CD4-positive, alpha-beta T cell treated with Interleukin-4 for 1 hour (primary cell): ENCODE measurements around the gene TWSG1.
"Not testable (repeated sequence)": the region's sequence is repeated elsewhere in the genome, so short reads cannot be mapped to it uniquely, and the experiment has no call there.

Source experiments
- DNase-seq, 2 donors: peaks; one replicate each; pipeline ENCODE4 v3.0.0-alpha.2; 2020 to 2022

Gene TWSG1

DNA sequence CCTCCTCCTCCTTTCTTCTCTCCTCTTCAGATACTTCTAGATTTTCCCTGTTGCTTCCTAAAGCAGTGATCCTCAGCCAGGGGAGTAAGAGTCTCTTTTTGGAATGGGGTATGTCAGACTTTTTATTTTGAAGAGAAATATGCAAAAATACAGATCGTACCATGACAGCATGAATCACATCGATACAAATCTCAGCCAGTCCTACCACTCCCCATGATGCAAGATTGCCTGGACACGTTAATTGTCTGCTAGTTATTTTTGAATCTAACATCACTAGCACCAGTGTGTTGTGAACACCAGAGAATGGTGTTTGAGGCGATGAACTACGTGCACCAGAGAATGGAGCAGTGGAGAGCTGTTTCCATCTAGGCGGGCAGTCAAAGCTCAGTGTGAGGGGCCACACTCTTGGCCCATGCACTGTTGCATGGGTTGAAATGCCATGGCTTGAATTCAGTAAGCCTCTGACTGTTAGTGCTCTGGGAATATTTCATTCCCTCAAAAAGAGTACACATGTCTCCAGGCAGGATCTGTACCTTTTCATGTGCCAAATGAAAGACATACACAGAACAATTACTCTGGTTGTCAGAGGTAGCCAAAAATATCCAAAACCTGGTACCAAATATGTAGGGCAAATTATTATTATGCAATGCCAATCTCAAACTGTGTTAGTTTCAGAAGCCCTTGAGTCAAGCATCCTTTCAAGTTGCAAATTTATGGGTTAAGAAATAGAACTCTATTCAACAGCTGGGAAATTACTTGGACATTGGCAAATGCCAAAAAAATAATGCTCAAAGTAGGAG lies 94.5 kb downstream of the TWSG1 start:
- no peak for DNase-seq

DNA sequence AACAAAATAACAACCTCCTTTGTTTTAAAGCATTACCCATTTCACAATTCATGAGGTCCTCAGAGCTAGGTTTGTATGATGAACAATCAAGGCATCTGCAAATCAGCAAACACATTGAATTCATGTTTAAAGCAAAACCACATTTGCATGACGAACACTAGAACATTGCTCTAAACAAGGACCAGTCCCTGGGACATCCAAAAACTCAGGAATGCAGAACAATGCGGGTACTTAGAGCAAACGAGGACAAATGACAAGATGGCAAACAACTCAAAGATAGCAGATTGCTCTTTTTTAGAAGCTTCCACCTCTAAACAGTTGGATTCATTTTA lies 95.1 kb downstream of the TWSG1 start:
- DNase-seq = no peak

DNA sequence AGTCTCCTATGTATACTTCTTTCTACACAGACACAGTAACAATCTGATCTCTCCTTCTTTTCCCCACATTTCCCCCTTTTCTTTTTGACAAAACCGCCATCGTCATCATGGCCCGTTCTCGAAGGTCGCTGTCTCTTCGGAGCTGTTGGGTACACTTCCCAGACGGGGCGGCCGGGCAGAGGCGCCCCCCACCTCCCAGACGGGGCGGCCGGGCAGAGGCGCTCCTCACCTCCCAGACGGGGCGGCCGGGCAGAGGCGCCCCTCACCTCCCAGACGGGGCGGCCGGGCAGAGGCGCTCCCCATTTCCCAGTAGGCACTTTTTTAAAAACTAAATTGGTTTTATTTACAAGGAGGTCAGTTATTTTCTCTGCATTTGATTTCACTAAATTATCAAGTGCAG lies 95.7 kb downstream of the TWSG1 start:
- not testable (repeated sequence) for DNase-seq

DNA sequence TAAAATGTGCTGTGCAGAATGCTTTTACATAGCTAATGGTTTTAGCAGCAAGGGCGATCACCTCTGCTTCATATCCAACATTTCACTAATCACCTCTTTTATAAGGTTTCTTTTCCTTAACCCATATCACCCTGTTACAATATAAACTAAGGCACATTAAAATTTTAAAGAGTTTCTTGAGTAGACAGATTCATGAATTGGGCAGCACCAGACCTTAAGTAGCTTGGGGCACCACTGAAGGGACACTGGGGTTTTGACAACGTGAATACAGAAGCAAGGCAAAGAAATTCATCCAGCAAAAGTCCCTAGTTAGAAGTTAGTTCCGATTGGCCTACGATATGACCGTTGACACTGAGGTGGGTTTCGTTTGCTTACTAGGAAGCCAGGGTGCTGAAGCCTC lies 96.7 kb downstream of the TWSG1 start:
- no peak for DNase-seq

DNA sequence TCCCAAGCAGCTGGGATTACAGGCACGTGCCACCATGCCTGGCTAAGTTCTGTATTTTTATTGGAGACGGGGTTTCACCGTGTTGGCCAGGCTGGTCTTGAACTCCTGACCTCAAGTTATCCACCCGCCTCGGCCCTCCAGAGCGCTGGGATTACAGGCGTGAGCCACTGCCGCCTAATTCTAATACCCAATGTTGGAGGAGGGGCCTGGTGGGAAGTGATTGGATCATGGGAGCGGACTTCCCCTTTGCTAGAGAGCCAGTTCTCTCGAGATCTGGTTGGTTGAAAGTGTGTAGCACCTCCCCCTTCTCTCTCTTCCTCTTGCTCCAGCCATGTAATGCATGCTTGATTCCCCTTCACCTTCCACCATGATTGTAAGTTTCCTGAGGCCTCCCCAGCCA lies 98.5 kb downstream of the TWSG1 start:
- DNase-seq = not testable (repeated sequence)

DNA sequence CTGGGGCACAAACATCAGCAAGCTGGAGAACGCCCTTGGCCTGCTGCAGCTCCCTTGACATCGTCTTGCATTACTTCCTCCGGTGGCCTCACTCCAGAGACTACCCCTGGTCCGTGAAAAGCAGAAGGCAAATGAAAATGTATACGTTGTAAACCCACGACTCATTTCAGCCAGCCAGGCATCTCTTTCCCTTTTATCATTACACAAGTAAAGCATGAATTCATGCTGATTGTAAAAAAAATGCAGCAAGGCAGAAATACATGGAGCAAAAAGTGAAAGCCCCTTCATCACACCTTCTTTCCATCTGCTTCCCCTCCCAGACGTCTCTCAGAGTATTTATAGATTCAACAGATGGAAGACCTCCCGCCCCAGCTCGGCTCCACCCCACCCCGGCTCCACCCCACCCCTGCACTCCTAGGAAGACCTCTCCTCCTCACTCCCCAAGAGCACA lies 99.1 kb downstream of the TWSG1 start:
- no peak for DNase-seq

DNA sequence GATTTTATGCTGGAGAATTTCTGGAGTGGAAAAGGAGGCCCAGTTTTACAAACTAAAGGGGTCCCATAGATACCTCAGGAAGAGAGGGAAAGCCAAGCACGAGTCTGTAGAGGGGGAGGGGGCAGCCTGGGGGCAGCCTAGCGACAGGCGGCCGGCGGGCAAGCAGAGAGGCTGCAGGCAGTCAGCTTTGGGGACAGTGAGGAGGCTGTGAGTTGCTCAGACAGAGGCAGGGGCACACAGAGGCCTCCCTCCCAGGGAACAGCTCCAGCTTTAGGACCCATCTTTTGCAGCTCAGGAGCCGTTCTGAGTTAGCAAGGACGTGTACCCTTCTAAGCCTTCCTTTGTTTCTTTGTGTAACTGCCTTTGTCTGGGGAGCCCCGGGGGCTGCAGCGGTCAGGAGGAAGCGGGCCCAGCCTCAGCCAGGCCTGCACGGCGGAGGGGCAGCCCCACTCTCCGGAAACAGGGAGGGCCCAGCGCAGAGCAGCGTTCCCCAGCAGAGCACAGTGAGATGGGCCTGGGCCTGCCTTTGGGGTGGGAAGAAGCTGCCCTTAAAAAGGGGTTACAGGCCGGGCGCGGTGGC lies 99.6 kb downstream of the TWSG1 start:
- DNase-seq = no peak

DNA sequence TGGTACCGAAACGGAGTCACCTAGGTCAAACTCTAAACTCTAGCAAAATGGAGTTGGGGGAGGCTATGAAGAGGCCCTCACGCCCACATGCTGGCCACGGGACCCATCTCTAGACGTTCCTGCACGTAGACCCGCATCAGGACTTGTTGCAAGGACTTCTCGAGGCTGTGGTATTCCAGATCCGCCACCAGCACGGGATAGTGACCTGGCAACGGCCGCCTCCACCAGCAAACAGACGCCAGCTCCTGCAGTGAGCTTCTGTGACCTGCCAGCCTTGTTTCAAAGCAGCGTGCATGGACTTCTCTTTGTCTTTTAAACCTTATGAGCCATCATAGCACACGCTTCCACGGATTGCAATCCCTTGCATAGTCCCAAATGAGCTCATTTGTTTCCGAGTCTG lies 100.5 kb downstream of the TWSG1 start:
- no peak for DNase-seq

DNA sequence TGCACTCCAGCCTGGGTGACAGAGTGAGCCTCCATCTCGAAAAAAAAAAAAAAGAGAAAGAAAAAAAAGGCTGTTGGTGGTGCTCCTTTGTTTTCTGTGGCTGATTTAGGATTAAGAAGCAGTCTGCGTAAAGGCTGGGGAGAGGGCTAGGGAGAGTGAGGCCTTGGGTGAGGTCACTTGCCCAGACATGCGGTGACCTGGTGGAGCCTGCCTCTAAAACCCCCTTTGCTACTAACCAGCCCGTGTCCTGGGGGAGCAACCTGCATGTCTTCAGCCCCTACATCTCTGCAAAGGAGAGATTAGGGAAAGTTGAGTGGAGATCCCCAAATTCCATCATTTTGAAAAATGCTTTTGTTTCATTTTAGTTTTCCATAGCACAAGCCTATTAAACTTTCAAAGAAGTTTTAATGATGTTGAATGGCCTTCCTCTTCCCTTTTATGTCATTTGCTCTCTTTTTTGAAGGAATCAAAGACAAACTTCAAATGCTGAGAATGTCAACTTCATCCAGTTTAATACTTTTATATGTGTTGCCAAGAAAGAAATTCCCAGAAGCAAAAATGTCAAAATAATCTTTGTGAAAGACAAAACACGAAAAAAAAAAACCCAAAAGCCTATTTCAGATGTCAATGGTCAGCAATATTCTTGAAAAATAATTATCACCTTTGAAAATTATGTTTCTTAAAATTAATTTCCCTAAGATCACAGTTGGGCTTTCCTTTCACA lies 101.8 kb downstream of the TWSG1 start:
- DNase-seq = no peak

DNA sequence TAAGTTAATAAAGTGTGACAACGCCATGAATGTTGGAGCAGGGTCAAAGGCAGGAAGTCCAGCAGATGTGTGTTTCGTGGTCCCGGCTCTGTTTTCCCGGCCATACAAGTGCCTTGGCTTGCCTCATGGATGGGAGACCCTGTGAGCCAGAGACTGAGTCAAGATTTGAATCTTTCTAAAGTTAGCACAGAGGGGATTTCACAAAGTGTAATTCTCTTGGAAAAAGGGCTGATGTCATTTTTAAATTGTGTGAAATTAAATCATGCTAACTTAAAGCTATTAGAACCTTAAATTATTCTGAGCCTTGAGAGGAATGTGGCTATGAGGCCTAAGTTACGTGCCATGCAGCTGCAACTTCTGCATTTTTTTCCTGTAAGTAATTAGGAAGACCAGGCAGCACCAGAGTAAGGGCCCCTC lies 102.5 kb downstream of the TWSG1 start:
- DNase-seq = no peak

DNA sequence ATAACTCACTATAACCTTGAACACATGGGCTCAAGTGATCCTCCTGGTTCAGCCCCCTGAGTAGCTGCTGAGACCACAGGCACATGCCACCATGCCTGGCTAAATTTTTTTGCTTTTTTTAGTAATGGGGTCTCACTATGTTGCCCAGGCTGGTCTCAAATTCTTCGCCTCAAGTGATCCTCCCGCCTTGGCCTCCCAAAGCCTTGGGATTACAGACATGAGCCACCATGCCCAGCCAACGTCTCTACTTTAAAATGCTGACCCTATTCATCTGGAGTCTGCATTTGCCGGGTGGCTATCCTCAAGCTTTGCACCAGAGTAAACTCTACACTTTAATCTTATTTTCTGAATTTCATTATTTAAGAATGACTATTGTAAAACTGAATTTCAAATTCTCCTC lies 103.1 kb downstream of the TWSG1 start:
- no peak for DNase-seq

DNA sequence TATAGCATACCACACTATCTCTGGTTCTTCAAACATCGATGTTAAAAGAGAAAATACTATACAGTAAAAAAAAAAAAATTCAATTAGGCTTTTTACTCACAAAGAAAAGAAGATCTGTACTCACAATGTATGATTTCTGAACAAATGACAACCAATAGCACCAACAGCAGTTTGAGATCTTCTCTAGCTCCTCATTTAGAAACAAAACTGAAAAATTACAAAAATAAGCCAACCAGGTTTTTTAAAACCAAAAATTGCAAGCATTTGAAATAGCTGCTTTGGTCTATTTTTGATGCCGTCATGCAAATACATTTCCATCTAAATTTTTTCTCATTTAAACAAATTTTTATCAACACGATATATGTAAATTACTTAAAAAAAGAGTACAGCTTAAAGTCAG lies 106.5 kb downstream of the TWSG1 start:
- no peak for DNase-seq

DNA sequence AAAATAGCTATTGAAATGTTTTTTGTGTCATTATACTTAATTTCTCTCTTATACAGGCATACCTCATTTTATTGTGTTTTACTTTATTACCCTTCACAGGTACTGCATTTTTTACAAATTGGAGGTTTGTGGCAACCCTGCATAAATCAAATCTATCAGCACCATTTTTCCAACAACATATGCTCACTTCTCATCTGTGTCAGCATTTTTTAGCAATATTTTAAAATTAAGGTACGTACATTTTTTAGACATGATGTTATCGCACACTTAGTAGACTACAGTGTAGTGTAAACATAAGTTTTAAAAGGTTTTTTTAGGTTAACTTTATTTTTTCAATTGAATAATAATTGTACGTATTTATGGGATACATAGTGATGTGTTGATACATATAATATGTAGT lies 110.0 kb downstream of the TWSG1 start:
- no peak for DNase-seq

DNA sequence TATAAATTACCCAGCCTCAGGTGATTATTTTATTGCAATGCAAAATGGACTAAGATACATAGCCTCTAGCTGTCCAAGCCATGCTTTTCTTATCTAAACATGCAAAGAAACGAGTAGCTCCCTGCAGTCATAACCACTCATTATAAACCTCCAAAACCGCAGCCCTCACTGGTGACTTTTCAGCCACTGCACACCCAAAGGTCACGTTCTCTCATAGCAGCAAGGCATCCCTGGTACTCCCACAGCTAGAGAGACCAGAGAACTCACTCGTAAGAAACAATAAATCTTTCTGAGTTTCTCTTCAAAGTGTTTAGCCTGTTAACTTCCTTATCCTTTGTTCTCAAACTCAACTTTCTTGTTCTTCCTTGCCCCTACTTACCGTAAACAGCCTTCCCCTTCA lies 112.3 kb downstream of the TWSG1 start:
- DNase-seq = no peak

DNA sequence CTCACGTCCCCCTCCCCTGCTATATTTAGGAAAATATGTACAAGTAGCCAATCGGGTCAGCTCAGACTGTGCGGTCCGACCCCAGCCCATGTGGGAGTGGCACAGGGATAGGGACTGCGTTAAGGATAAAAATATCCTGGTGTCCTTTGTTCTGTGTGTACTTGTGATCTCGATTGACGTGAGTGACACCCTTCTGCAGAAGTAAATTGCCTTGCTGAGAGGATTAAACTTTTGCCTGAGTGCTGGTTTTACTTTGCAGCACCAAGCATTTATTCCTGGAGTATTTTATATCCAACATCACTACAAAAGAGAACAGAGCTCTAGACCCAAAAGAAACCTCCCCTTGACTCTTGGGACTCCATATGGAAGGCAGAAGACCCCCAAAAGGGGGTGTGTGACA lies 112.8 kb downstream of the TWSG1 start:
- no peak for DNase-seq

DNA sequence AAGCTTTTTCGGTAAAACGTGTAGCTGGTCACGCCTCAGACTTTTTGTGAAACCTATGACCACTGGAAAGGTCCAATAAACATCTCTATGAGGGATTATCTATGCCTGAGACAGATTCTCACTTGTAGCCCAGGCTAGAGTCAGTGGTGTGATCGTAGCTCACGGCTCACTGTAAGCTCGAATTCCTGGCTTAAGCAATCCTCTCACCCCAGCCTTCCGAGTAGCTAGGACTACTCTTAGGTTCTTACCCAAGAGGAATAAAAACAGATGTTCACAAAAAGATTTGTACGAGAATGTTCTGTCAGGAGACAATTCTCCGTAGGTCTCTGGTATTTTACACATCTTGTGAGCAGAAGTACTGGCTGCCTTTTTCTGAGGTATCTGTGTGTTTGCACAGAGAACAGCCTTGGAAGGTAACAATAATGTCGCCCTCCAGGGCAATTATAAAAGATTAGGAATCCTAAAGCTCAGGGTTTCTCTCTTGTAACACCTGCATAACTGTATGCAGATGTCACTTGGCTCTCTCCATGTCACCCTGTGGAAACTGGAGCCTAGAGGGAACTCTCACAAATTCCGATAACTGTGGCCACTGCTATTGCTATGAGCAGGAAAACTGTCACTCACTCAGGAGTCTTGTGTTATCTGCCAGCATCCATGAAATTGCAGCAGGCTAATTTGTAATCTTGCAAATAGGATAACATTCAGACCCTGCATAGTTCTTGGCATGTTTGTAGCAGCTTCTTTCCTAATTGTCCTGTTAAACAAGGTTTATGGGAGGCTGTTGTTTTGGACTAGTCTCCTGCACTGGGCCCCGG lies 115.2 kb downstream of the TWSG1 start:
- DNase-seq = no peak

DNA sequence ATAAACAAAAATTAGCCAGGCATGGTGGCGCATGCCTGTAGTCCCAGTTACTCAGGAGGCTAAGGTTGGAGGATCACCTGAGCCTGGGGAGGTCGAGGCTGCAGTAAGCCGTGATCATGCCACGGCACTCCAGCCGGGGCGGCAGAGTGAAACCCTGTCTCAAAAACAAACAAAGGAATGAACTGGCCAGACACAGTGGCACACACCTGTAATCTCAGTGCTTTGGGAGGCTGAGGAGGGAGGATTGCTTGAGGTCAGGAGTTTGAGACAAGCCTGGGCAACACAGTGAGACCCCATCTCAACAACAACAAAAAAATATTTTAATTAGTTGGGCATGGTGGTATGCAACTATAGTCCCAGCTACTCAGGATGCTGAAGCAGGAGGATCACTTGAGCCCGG lies 116.3 kb downstream of the TWSG1 start:
- not testable (repeated sequence) for DNase-seq
